ENCODE measurements around the gene TEN1.

TEN1 gene

GRCh38 chr17:75976175-75976848, 2.7 kb upstream of the TEN1 start:
- no peak for DNase-seq (ENCODE audit: low read depth)

- no peak for DNase-seq (ENCODE audit: low read depth)
Measured at GRCh38 chr17:75979705-75980187, 706 bp downstream of the TEN1 start.

- DNase-seq (ENCODE audit: low read depth) = no peak
Measured at GRCh38 chr17:75980188-75981018, 1.4 kb downstream of the TEN1 start.

GRCh38 chr17:75981019-75981615, 2.1 kb downstream of the TEN1 start:
- no peak for DNase-seq (ENCODE audit: low read depth)

- DNase-seq (ENCODE audit: low read depth) = no peak
Measured at GRCh38 chr17:75983501-75984181, 4.6 kb downstream of the TEN1 start.

GRCh38 chr17:75985986-75986385, 6.9 kb downstream of the TEN1 start:
- no peak for DNase-seq (ENCODE audit: low read depth)

- no peak for DNase-seq (ENCODE audit: low read depth)
Measured at GRCh38 chr17:75987041-75987440, 8.0 kb downstream of the TEN1 start.

GRCh38 chr17:75991396-75991795, 12.4 kb downstream of the TEN1 start:
- no peak for DNase-seq (ENCODE audit: low read depth)

GRCh38 chr17:75994802-75995370, 15.8 kb downstream of the TEN1 start:
- DNase-seq (ENCODE audit: low read depth) = no peak

- no peak for DNase-seq (ENCODE audit: low read depth)
Measured at GRCh38 chr17:75995385-75995925, 16.4 kb downstream of the TEN1 start.

- no peak for DNase-seq (ENCODE audit: low read depth)
Measured at GRCh38 chr17:75996665-75997590, 17.9 kb downstream of the TEN1 start.

GRCh38 chr17:75998327-75998795, 19.3 kb downstream of the TEN1 start:
- no peak for DNase-seq (ENCODE audit: low read depth)

- peak; percentile 20 for DNase-seq (ENCODE audit: low read depth)
Measured at GRCh38 chr17:76000016-76000754, 21.1 kb downstream of the TEN1 start.

GRCh38 chr17:76000755-76001521, 21.9 kb downstream of the TEN1 start, which contains the start of gene CDK3:
TSS of gene CDK3 (plus strand) at chr17:76000855. CDS start at chr17:76001426, 571 bp downstream.
- DNase-seq (ENCODE audit: low read depth) = no peak

- no peak for DNase-seq (ENCODE audit: low read depth)
Measured at GRCh38 chr17:76002100-76002499, 23.1 kb downstream of the TEN1 start.

- no peak for DNase-seq (ENCODE audit: low read depth)
Measured at GRCh38 chr17:76003915-76004314, 24.9 kb downstream of the TEN1 start.

- DNase-seq (ENCODE audit: low read depth) = no peak
Measured at GRCh38 chr17:76004750-76005262, 25.8 kb downstream of the TEN1 start.

Measured in stimulated activated CD8-positive, alpha-beta memory T cell treated with anti-CD3 and anti-CD28 coated beads, Interleukin-15, amount 100 ng/mL, for 1 hour (primary cell).